DMS153 treated with DMSO at 0.1 percent for 48 hours (cell line): ENCODE results near the gene XAGE2.
"Not testable (repeated sequence)": the region's sequence is repeated elsewhere in the genome, so short reads cannot be mapped to it uniquely, and the experiment has no call there.

Experiments used
- DNase-seq: peaks from one replicate; lab custom pipeline; 2025; ENCODE audit not compliant: unreplicated experiment; lab: John Stamatoyannopoulos, UW

Gene XAGE2

GRCh38 chrX:52368368-52369055 is at the start of gene XAGE2:
Gene XAGE2, plus strand, starts transcription at chrX:52369021. Its CDS starts 994 bp downstream, at chrX:52370015.
- DNase-seq, result no peak

GRCh38 chrX:52337410-52337809 is 31.4 kb upstream of the XAGE2 start:
- no peak for DNase-seq

GRCh38 chrX:52341493-52341892 is 27.3 kb upstream of the XAGE2 start:
- no peak for DNase-seq

GRCh38 chrX:52343131-52343530 is 25.7 kb upstream of the XAGE2 start:
- not testable (repeated sequence) for DNase-seq

- not testable (repeated sequence) for DNase-seq
Measured at GRCh38 chrX:52345402-52345801, 23.4 kb upstream of the XAGE2 start.

- DNase-seq, result no peak
Measured at GRCh38 chrX:52346174-52347165, 22.4 kb upstream of the XAGE2 start.

GRCh38 chrX:52349681-52350080 is 19.1 kb upstream of the XAGE2 start:
- DNase-seq, result no peak

- DNase-seq, result no peak
Measured at GRCh38 chrX:52352551-52352950, 16.3 kb upstream of the XAGE2 start.

- no peak for DNase-seq
Measured at GRCh38 chrX:52353838-52354237, 15.0 kb upstream of the XAGE2 start.

- no peak for DNase-seq
Measured at GRCh38 chrX:52355108-52355507, 13.7 kb upstream of the XAGE2 start.

GRCh38 chrX:52359614-52360232 is 9.1 kb upstream of the XAGE2 start:
- DNase-seq, result no peak

- DNase-seq, result no peak
Measured at GRCh38 chrX:52361941-52362340, 6.9 kb upstream of the XAGE2 start.

GRCh38 chrX:52363247-52363883 is 5.5 kb upstream of the XAGE2 start:
- DNase-seq, result no peak

- no peak for DNase-seq
Measured at GRCh38 chrX:52378870-52379269, 10.0 kb downstream of the XAGE2 start.

- no peak for DNase-seq
Measured at GRCh38 chrX:52380993-52381392, 12.2 kb downstream of the XAGE2 start.

GRCh38 chrX:52410439-52411394 is 41.9 kb downstream of the XAGE2 start:
- no peak for DNase-seq

- no peak for DNase-seq
Measured at GRCh38 chrX:52415304-52415703, 46.5 kb downstream of the XAGE2 start.

GRCh38 chrX:52416816-52417215 is 48.0 kb downstream of the XAGE2 start:
- no peak for DNase-seq

GRCh38 chrX:52420824-52421443 is 52.1 kb downstream of the XAGE2 start:
- no peak for DNase-seq

GRCh38 chrX:52422884-52423283 is 54.1 kb downstream of the XAGE2 start:
- DNase-seq, result no peak
